LNCAP (cell line): Measurements from ENCODE around the gene KCNIP2.

ENCODE experiments used
- CTCF ChIP-seq: fragments of 450-650 bp; IDR thresholded peaks from 2 replicates; pipeline ENCODE4 v1.5.1; 2017; ENCODE audit warnings: mild to moderate bottlenecking

Gene KCNIP2

DNA sequence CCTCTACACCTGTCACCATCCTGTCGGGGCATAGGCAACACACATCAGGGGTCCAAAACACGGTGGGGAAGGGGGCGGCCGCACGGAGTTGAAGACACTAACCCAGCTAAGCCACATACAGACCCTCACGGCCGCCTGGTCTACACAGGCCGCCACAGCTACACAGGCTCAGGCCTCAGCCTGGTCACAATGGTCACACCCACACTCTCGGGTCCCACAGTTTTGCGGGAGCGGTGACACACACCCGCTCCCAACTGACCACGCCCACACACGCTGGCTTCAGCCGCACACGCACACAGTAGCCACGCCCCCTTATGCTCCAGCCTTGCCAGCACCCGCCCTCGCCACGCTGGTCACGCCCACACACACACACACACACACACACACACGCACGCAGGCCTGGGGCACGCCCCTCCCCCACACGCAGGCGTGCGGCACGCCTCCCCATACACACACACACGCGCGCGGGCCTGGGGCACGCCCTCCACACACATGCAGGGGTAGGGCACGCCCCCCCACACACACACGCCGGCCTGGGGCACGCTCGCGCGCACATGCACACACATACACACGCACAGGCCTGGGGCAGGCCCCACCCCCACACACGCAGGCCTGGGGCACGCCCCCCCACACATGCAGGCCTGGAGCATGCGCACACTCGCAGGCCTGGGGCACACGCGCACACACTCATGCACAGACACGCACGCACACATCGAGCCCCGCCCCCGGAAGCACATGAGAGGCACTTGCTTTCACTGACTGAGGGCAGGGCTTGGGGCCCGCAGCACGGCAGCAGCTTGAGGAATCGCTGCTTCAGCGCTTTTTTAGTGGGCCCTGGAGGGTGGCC lies 13.1 kb downstream of the KCNIP2 start:
- no peak for TF ChIP-seq CTCF

DNA sequence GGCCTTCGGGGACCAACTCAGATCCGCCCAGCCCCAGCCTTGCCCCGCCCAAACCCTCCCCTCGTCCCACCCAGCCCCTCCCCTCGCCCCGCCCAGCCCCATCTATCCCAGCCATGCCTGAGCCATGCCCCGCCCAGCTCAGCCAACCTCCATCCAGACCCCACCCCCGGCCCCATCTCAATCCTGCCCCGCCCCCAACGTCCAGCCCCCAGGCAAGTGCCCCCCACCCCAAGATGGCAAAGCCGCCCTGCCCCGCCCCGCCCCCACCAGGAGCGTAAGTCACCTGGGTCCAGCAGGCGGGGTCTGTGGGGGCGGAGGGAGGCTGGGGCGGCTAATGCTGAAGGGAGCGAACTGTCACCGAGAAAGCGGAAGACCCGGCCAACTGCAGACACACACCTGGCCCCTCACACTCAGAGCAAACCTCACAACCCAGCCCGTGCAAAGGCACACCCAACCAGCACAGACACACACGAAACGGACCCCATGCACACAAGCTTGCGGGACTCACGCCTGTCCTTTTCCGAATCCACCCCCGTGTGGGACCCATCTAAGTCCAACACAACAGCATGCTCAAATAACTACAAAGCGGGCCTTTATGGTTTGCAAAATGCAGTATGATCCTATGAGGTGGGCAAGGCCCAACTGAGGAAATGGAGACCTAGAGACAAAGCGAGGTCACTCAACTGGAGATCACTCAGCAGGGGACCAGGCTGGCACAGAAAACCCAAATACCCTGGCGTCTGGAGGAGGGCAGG lies 13.9 kb downstream of the KCNIP2 start:
- no peak for TF ChIP-seq CTCF

- no peak for TF ChIP-seq CTCF
Observed at GRCh38 chr10:101828766-101829551, 14.6 kb downstream of the KCNIP2 start.

GRCh38 chr10:101827919-101828600 lies 15.5 kb downstream of the KCNIP2 start:
- TF ChIP-seq CTCF: no peak

DNA sequence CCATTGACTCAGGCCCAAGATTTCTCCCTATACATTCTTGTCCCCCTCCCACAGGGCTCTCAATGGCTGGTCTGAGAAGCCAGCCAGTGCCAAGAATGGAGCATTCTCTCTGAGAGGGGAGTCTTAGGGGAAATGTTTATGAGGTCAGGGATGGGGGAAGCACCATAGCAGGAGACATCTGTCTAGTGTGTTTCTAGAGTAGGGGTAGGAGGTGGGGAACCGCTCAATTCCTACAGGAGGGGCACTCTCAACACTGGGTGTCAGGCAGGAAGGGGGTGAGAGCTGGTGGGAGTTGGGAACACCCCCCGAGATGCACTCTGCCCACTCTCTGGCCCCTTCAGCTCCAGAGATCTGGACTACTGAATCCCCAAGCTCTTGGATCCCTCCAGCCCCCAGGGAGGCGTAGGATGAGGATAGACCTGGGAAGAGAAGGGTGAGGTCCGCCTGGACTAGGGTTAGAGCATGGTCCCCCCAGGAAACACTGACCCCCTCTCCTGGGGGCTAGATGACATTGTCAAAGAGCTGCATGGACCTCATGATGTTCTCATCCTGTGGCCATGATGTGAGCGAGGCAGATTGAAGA lies 16.7 kb downstream of the KCNIP2 start:
- TF ChIP-seq CTCF: no peak

DNA sequence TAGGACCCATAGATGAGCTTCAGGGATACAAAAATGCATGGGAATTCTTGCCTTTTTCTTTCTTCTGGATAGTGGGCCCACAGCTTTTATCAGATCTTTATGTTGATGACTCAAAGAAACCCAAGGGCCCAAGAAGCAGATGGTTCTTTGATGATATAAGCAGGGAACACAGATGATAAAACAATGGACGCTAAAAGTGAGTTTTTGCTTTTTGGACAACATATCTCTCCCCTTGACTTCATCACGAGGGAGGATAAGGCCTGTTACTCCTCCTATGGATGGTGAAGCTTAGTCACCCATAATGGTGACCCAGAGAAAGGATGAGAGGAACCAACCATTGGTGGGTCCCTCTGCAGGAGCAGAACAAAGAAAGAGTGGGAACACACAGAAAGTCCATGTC lies 18.9 kb downstream of the KCNIP2 start:
- TF ChIP-seq CTCF: no peak
